OCI-LY1 (cell line): ENCODE results near the gene ROCK2.

Experiments
- H2AFZ ChIP-seq: fragments of 200-600 bp; sonication (generic), shearing (Covaris generic); 2 replicates; pipeline ENCODE4 v1.6.0; 2014; ENCODE audit warnings: antibody characterized with exemption, mild to moderate bottlenecking, low read length
- H3F3A ChIP-seq: fragments of 200-600 bp; sonication (generic), shearing (Covaris generic); 2 replicates; pipeline ENCODE4 v1.6.0; 2014; ENCODE audit warnings: mild to moderate bottlenecking, antibody characterized with exemption, low read length, moderate library complexity; ENCODE audit not compliant: insufficient read depth
- H3K27ac ChIP-seq: fragments of 200-600 bp; sonication (generic); 2 replicates; pipeline ENCODE4 v1.5.1; 2014; ENCODE audit warnings: low read length, mixed run types, mild to moderate bottlenecking, low read depth; ENCODE audit not compliant: poor library complexity, severe bottlenecking
- H3K27me3 ChIP-seq: fragments of 200-600 bp; sonication (generic); 2 replicates; pipeline ENCODE4 v1.6.0; 2014; ENCODE audit warnings: antibody characterized with exemption, mild to moderate bottlenecking, low read length, moderate library complexity; ENCODE audit not compliant: insufficient read depth
- H3K36me3 ChIP-seq: fragments of 200-600 bp; sonication (generic); 2 replicates; pipeline ENCODE4 v1.6.1; 2014; ENCODE audit warnings: mild to moderate bottlenecking, antibody characterized with exemption, low read length, moderate library complexity, mixed read lengths; ENCODE audit not compliant: insufficient read depth
- H3K4me1 ChIP-seq: fragments of 200-600 bp; sonication (generic); 2 replicates; pipeline ENCODE4 v1.5.1; 2014; ENCODE audit warnings: mild to moderate bottlenecking, low read length, moderate library complexity; ENCODE audit not compliant: insufficient read depth, severe bottlenecking
- H3K4me2 ChIP-seq: fragments of 200-600 bp; sonication (generic), shearing (Covaris generic); 2 replicates; pipeline ENCODE4 v1.6.1; 2014; ENCODE audit warnings: low read length
- H3K4me3 ChIP-seq: fragments of 200-600 bp; sonication (generic); 2 replicates; pipeline ENCODE4 v1.5.1; 2014; ENCODE audit warnings: low read length, low read depth, mild to moderate bottlenecking, mixed read lengths; ENCODE audit not compliant: poor library complexity, severe bottlenecking
- H3K79me2 ChIP-seq: fragments of 200-600 bp; shearing (Covaris generic); 2 replicates; pipeline ENCODE4 v1.6.1; 2016; ENCODE audit warnings: mixed run types, low read length, mixed read lengths; ENCODE audit not compliant: insufficient read depth
- H3K9ac ChIP-seq: fragments of 200-600 bp; sonication (generic), shearing (Covaris generic); 2 replicates; pipeline ENCODE4 v1.6.1; 2014; ENCODE audit warnings: mild to moderate bottlenecking, low read length, mixed read lengths
- H3K9me2 ChIP-seq: fragments of 200-600 bp; sonication (generic), shearing (Covaris generic); 2 replicates; pipeline ENCODE4 v1.6.1; 2014; ENCODE audit warnings: low read depth, mild to moderate bottlenecking, low read length, mixed read lengths
- H3K9me3 ChIP-seq: fragments of 200-600 bp; shearing (Covaris generic); 2 replicates; pipeline ENCODE4 v1.6.1; 2014; ENCODE audit warnings: low read length, mixed read lengths
- H4K20me1 ChIP-seq: fragments of 200-600 bp; sonication (generic), shearing (Covaris generic); 2 replicates; pipeline ENCODE4 v1.6.0; 2016; ENCODE audit warnings: mild to moderate bottlenecking, low read length; ENCODE audit not compliant: insufficient read depth
- CTCF ChIP-seq: fragments of 200-600 bp; sonication (generic), shearing (Covaris generic); IDR thresholded peaks from 2 replicates; pipeline ENCODE4 v1.5.1; 2017; ENCODE audit warnings: mild to moderate bottlenecking, antibody characterized with exemption, low read length, moderate library complexity, mixed read lengths
- EZH2 ChIP-seq: fragments of 200-600 bp; sonication (generic), shearing (Covaris generic); IDR thresholded peaks from 2 replicates; pipeline ENCODE4 v1.8.0; 2017; ENCODE audit warnings: borderline replicate concordance, mixed run types, mild to moderate bottlenecking, antibody characterized with exemption, low read length, moderate library complexity, mixed read lengths

Gene ROCK2

GRCh38 chr2:11155381-11156035 is 188.9 kb downstream of the ROCK2 start, which contains the start of gene SLC66A3:
Gene SLC66A3, plus strand, starts transcription at chr2:11155467. Its CDS starts 80 bp downstream, at chr2:11155547.
- Histone ChIP-seq H3K36me3 (no peaks in the 10 kb centered on the region), H3K4me3 (peak within 1 kb of the TSS; percentile 68), H3K79me2 (no peaks in the 10 kb centered on the region), H3K27ac (no peak within 1 kb of the TSS), H3K4me1 (peaks cover 14% of the 10 kb centered on the region), H2AFZ (peak within 1 kb of the TSS; percentile 48), H3K27me3 (no peaks in the 10 kb centered on the region), H3K9ac (peak within 1 kb of the TSS; percentile 75), H3F3A (no peaks in the 10 kb centered on the region), H3K4me2 (peak within 1 kb of the TSS; percentile 93), H4K20me1 (no peaks in the 10 kb centered on the region), H3K9me3 (no peaks in the 10 kb centered on the region), H3K9me2 (no peaks in the 10 kb centered on the region)
- TF ChIP-seq EZH2: no peak
- no peak for TF ChIP-seq CTCF

GRCh38 chr2:11154923-11155380 is 189.5 kb downstream of the ROCK2 start:
- no peaks in the 10 kb centered on the region for H3F3A ChIP-seq
- peak overlapping the region; percentile 48 for H2AFZ ChIP-seq
- peak overlapping the region; percentile 75 for H3K9ac ChIP-seq
- H4K20me1 ChIP-seq: no peaks in the 10 kb centered on the region
- H3K9me3 ChIP-seq: no peaks in the 10 kb centered on the region
- H3K4me1 ChIP-seq: peaks cover 14% of the 10 kb centered on the region
- H3K27me3 ChIP-seq: no peaks in the 10 kb centered on the region
- no peaks in the 10 kb centered on the region for H3K36me3 ChIP-seq
- no peak overlapping the region for H3K27ac ChIP-seq
- peak overlapping the region; percentile 93 for H3K4me2 ChIP-seq
- H3K4me3 ChIP-seq: peak overlapping the region; percentile 68
- no peaks in the 10 kb centered on the region for H3K79me2 ChIP-seq
- H3K9me2 ChIP-seq: no peaks in the 10 kb centered on the region
- TF ChIP-seq EZH2 (no peak), CTCF (no peak)

- H3K27me3 ChIP-seq: no peaks in the 10 kb centered on the region
- H3K9ac ChIP-seq: peak overlapping the region; percentile 75
- H3K27ac ChIP-seq: no peak overlapping the region
- H3K4me2 ChIP-seq: peak overlapping the region; percentile 93
- H3K36me3 ChIP-seq: no peaks in the 10 kb centered on the region
- peak overlapping the region; percentile 48 for H2AFZ ChIP-seq
- H4K20me1 ChIP-seq: no peaks in the 10 kb centered on the region
- H3K9me3 ChIP-seq: no peaks in the 10 kb centered on the region
- no peaks in the 10 kb centered on the region for H3K9me2 ChIP-seq
- H3F3A ChIP-seq: no peaks in the 10 kb centered on the region
- TF ChIP-seq CTCF: no peak
- no peak for TF ChIP-seq EZH2
- no peaks in the 10 kb centered on the region for H3K79me2 ChIP-seq
- H3K4me1 ChIP-seq: peaks cover 14% of the 10 kb centered on the region
- H3K4me3 ChIP-seq: peak overlapping the region; percentile 68
Observed at GRCh38 chr2:11154016-11154922, 190.2 kb downstream of the ROCK2 start.
